Astrocyte (in vitro differentiated cells and primary cell): ENCODE data around the gene RPP14. TPM values are rescaled to one million over a fixed set of nuclear protein-coding genes. Genes with fewer than 3 reads are reported as not detected.

Source experiments
- DNase-seq: peaks from one replicate; pipeline ENCODE4 v3.0.0-alpha.2; 2010; ENCODE audit warnings: low read depth
- FAIRE-seq: peaks from 2 replicates; lab custom pipeline; 2011; peaks lifted over from hg19 to GRCh38; lab: Jason Lieb, UNC
- H2AFZ ChIP-seq: 2 replicates; pipeline ENCODE4 v1.6.0; 2012; ENCODE audit warnings: low read depth, low read length, inconsistent platforms
- H3K27ac ChIP-seq: 2 replicates; pipeline ENCODE4 v1.5.1; 2011; ENCODE audit warnings: low read depth, low read length, inconsistent platforms
- H3K27me3 ChIP-seq: 2 replicates; pipeline ENCODE4 v1.6.0; 2011; ENCODE audit warnings: low read length, inconsistent platforms; ENCODE audit not compliant: insufficient read depth
- H3K36me3 ChIP-seq: 2 replicates; pipeline ENCODE4 v1.5.1; 2011; ENCODE audit warnings: low read length, inconsistent platforms; ENCODE audit not compliant: insufficient read depth
- H3K4me1 ChIP-seq: 2 replicates; pipeline ENCODE4 v1.5.1; 2011; ENCODE audit warnings: low read length, inconsistent platforms; ENCODE audit not compliant: insufficient read depth
- H3K4me2 ChIP-seq: 2 replicates; pipeline ENCODE4 v1.6.0; 2012; ENCODE audit warnings: low read length, inconsistent platforms
- H3K4me3 ChIP-seq: 2 replicates; pipeline ENCODE4 v1.5.1; 2011; ENCODE audit warnings: low read depth, mild to moderate bottlenecking, low read length, inconsistent platforms; ENCODE audit not compliant: insufficient read depth
- H3K79me2 ChIP-seq: 2 replicates; pipeline ENCODE4 v1.6.0; 2012; ENCODE audit warnings: mild to moderate bottlenecking, low read length, inconsistent platforms; ENCODE audit not compliant: insufficient read depth
- H3K9ac ChIP-seq: 2 replicates; pipeline ENCODE4 v1.6.0; 2012; ENCODE audit warnings: mild to moderate bottlenecking, low read length, inconsistent platforms
- H3K9me3 ChIP-seq: 2 replicates; pipeline ENCODE4 v1.5.1; 2012; ENCODE audit warnings: low read depth, mild to moderate bottlenecking, low read length, inconsistent platforms; ENCODE audit not compliant: insufficient read depth
- H4K20me1 ChIP-seq: 2 replicates; pipeline ENCODE4 v1.6.0; 2012; ENCODE audit warnings: low read length, inconsistent platforms; ENCODE audit not compliant: insufficient read depth
- H3K27ac Mint-ChIP-seq: one replicate; pipeline ENCODE4 v1.8.0; 2021; ENCODE audit warnings: mild to moderate bottlenecking, mixed read lengths; ENCODE audit not compliant: unreplicated experiment
- H3K27me3 Mint-ChIP-seq: one replicate; pipeline ENCODE4 v1.8.0; 2021; ENCODE audit warnings: low read depth, mixed read lengths; ENCODE audit not compliant: unreplicated experiment
- H3K36me3 Mint-ChIP-seq: one replicate; pipeline ENCODE4 v1.8.0; 2021; ENCODE audit warnings: low read depth, mixed read lengths; ENCODE audit not compliant: unreplicated experiment
- H3K4me1 Mint-ChIP-seq: one replicate; pipeline ENCODE4 v1.8.0; 2021; ENCODE audit warnings: low read depth, mixed read lengths; ENCODE audit not compliant: unreplicated experiment
- H3K4me3 Mint-ChIP-seq: one replicate; pipeline ENCODE4 v1.8.0; 2021; ENCODE audit warnings: mild to moderate bottlenecking, moderate library complexity, mixed read lengths; ENCODE audit not compliant: unreplicated experiment
- H3K9me3 Mint-ChIP-seq: one replicate; pipeline ENCODE4 v1.8.0; 2021; ENCODE audit warnings: mild to moderate bottlenecking, mixed read lengths; ENCODE audit not compliant: unreplicated experiment
- CTCF ChIP-seq: IDR thresholded peaks from 2 replicates; pipeline ENCODE4 v1.5.1; 2011; ENCODE audit warnings: low read depth, mild to moderate bottlenecking, inconsistent platforms, low read length, moderate library complexity; ENCODE audit not compliant: insufficient read depth
- EZH2 ChIP-seq: IDR thresholded peaks from 2 replicates; pipeline ENCODE4 v1.6.1; 2012; ENCODE audit warnings: mild to moderate bottlenecking, low read length, inconsistent platforms; ENCODE audit not compliant: insufficient read depth
- total RNA-seq: library from RNA; stranded (reverse); gene quantifications from 2 replicates; pipeline ENCODE4 v1.2.1, GENCODE V29; 2021

The RPP14 gene
- total RNA-seq, 1 donor from 2014 or later = 22.2 TPM

GRCh38 chr3:58326267-58326900 lies 20.3 kb downstream of the RPP14 start:
- Mint-ChIP-seq H3K27ac (no peak overlapping the region), H3K4me3 (no peak overlapping the region), H3K4me1 (peaks cover 8% of the 10 kb centered on the region), H3K27me3 (peaks cover 3% of the 10 kb centered on the region), H3K36me3 (no peaks in the 10 kb centered on the region), H3K9me3 (no peaks in the 10 kb centered on the region)
- Histone ChIP-seq H3K9me3 (no peaks in the 10 kb centered on the region), H3K4me2 (no peak overlapping the region), H3K4me1 (peaks cover 11% of the 10 kb centered on the region), H4K20me1 (peaks cover 4% of the 10 kb centered on the region), H3K36me3 (no peaks in the 10 kb centered on the region), H3K79me2 (no peaks in the 10 kb centered on the region), H3K27me3 (no peaks in the 10 kb centered on the region), H3K9ac (no peak overlapping the region), H3K27ac (no peak overlapping the region), H3K4me3 (no peak overlapping the region), H2AFZ (no peak overlapping the region)
- FAIRE-seq = no peak
- no peak for DNase-seq
- TF ChIP-seq EZH2 (no peak), CTCF (no peak)

GRCh38 chr3:58329150-58329921 lies 23.3 kb downstream of the RPP14 start:
- no peak overlapping the region for H3K4me3 Mint-ChIP-seq
- no peak overlapping the region for H3K9ac ChIP-seq
- H3K4me2 ChIP-seq = no peak overlapping the region
- H4K20me1 ChIP-seq = no peaks in the 10 kb centered on the region
- H3K9me3 ChIP-seq = no peaks in the 10 kb centered on the region
- peaks cover 14% of the 10 kb centered on the region for H3K4me1 ChIP-seq
- H3K27me3 Mint-ChIP-seq = peaks cover 5% of the 10 kb centered on the region
- peaks cover 11% of the 10 kb centered on the region for H3K79me2 ChIP-seq
- H3K27ac ChIP-seq = no peak overlapping the region
- no peak overlapping the region for H3K27ac Mint-ChIP-seq
- no peaks in the 10 kb centered on the region for H3K36me3 Mint-ChIP-seq
- FAIRE-seq (no peak), DNase-seq (no peak)
- no peaks in the 10 kb centered on the region for H3K36me3 ChIP-seq
- no peaks in the 10 kb centered on the region for H3K27me3 ChIP-seq
- TF ChIP-seq EZH2 = no peak
- TF ChIP-seq CTCF = no peak
- H3K4me3 ChIP-seq = no peak overlapping the region
- no peak overlapping the region for H2AFZ ChIP-seq
- H3K9me3 Mint-ChIP-seq = no peaks in the 10 kb centered on the region
- peaks cover 12% of the 10 kb centered on the region for H3K4me1 Mint-ChIP-seq
